Osteocyte (in vitro differentiated cells): ENCODE results near the gene CDX2. TPM values are rescaled to one million over a fixed set of nuclear protein-coding genes. Genes with fewer than 3 reads are reported as not detected.

Experiments
- DNase-seq: peaks from one replicate; pipeline ENCODE4 v3.0.0; 2021; ENCODE audit warnings: mixed read lengths; ENCODE audit not compliant: unreplicated experiment; ENCODE audit errors: extremely low spot score
- H3K27ac Mint-ChIP-seq: one replicate; pipeline ENCODE4 v1.8.0; 2021; ENCODE audit warnings: mild to moderate bottlenecking, mixed read lengths; ENCODE audit not compliant: unreplicated experiment
- H3K27me3 Mint-ChIP-seq: one replicate; pipeline ENCODE4 v1.8.0; 2021; ENCODE audit warnings: mixed read lengths; ENCODE audit not compliant: unreplicated experiment
- H3K36me3 Mint-ChIP-seq: one replicate; pipeline ENCODE4 v1.8.0; 2021; ENCODE audit warnings: mixed read lengths; ENCODE audit not compliant: unreplicated experiment
- H3K4me1 Mint-ChIP-seq: one replicate; pipeline ENCODE4 v1.8.0; 2021; ENCODE audit warnings: mixed read lengths; ENCODE audit not compliant: unreplicated experiment
- H3K4me3 Mint-ChIP-seq: one replicate; pipeline ENCODE4 v1.8.0; 2021; ENCODE audit warnings: mild to moderate bottlenecking, moderate library complexity, mixed read lengths; ENCODE audit not compliant: unreplicated experiment
- H3K9me3 Mint-ChIP-seq: one replicate; pipeline ENCODE4 v1.8.0; 2021; ENCODE audit warnings: mixed read lengths; ENCODE audit not compliant: unreplicated experiment
- total RNA-seq: library from RNA; stranded (reverse); gene quantifications from 2 replicates; pipeline ENCODE4 v1.2.1, GENCODE V29; 2021
- TF ChIP-seq, protein P1 (sequence below): fragments of 200-600 bp; sonication (generic); IDR thresholded peaks from 2 replicates; pipeline ENCODE4 v1.5.0; 2021; ENCODE audit warnings: antibody characterized with exemption, mild to moderate bottlenecking, moderate library complexity

CDX2 gene
- total RNA-seq, 1 donor from 2014 or later, result not detected

DNA sequence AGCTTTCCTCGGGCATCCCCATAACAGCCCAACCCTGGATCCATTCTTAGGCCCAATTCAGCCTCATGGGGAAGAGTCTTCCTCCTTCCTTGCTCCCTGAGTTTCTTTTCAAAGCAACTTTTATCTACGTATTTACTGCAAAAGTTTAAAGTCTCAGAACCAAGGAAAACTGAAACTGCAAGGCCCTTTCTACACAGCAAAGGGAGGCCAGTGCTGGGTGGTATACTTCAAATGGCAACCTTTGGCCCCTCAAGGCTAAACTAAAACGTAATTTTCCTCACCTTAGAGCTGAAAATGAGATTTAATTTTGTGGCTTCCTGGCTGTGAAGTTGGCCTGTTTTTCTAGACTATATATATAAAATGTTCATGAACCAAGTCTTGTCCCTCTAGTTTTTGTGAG, 5.6 kb downstream of the CDX2 start:
- no peaks in the 10 kb centered on the region for H3K36me3 Mint-ChIP-seq
- TF ChIP-seq, protein P1, sequence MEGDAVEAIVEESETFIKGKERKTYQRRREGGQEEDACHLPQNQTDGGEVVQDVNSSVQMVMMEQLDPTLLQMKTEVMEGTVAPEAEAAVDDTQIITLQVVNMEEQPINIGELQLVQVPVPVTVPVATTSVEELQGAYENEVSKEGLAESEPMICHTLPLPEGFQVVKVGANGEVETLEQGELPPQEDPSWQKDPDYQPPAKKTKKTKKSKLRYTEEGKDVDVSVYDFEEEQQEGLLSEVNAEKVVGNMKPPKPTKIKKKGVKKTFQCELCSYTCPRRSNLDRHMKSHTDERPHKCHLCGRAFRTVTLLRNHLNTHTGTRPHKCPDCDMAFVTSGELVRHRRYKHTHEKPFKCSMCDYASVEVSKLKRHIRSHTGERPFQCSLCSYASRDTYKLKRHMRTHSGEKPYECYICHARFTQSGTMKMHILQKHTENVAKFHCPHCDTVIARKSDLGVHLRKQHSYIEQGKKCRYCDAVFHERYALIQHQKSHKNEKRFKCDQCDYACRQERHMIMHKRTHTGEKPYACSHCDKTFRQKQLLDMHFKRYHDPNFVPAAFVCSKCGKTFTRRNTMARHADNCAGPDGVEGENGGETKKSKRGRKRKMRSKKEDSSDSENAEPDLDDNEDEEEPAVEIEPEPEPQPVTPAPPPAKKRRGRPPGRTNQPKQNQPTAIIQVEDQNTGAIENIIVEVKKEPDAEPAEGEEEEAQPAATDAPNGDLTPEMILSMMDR, result no peak
- no peak overlapping the region for H3K27ac Mint-ChIP-seq
- H3K27me3 Mint-ChIP-seq, result peaks cover 88% of the 10 kb centered on the region
- DNase-seq, result no peak
- peaks cover 24% of the 10 kb centered on the region for H3K4me1 Mint-ChIP-seq
- no peak overlapping the region for H3K4me3 Mint-ChIP-seq
- H3K9me3 Mint-ChIP-seq, result no peaks in the 10 kb centered on the region

DNA sequence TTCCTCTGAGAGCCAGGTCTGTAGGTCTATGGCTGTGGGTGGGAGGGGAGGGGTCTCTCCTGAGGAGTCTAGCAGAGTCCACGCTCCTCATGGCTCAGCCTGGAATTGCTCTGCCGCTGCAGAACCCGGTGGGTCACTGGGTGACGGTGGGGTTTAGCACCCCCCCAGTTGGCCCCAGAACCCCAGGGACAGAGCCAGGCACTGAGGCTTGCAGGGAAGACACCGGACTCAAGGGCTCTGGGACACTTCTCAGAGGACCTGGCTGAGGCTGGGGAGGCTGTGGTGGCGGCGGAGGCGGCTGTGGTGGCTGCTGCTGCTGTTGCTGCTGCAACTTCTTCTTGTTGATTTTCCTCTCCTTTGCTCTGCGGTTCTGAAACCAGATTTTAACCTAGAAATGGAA, 6.1 kb downstream of the CDX2 start:
- Mint-ChIP-seq H3K4me3 (no peak overlapping the region), H3K36me3 (no peaks in the 10 kb centered on the region), H3K27ac (no peak overlapping the region), H3K9me3 (no peaks in the 10 kb centered on the region), H3K4me1 (peaks cover 23% of the 10 kb centered on the region), H3K27me3 (peaks cover 90% of the 10 kb centered on the region)
- peak; percentile 59 for DNase-seq
- TF ChIP-seq, protein P1, result no peak

DNA sequence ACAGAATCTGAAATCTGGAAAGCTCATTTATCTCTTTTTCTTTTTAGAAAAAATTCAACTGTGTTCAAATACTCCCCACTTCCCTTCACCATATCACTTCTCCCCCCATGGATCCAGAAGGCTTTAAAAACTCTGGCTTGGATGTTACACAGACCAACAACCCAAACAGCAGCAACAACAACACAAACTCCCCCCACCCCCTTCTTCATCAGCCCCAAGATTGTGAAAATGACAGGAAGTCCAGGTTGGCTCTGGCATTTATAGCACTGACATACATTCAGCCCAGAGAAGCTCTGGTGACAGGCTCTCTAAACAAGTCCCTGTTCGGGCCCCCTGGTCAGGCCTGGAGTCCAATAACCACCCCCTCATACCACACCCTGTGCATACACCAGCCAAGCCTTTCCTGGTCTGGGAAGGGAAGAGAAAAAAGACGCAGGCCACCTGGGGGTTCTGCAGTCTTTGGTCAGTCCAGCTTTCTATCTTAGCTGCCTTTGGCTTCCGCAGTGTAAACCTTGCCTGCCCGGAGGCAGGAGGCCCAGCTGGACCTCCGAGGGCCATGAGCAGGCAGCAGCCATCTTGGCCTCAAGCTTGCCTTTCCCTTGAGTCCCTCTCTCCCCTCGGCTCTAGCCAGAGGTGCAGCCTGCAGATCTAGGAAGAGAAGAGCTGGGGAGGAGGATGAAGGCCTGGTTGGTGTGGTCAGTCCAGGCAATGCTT, 6.8 kb downstream of the CDX2 start:
- Mint-ChIP-seq H3K27me3 (peaks cover 88% of the 10 kb centered on the region), H3K36me3 (no peaks in the 10 kb centered on the region), H3K4me3 (no peak overlapping the region), H3K9me3 (no peaks in the 10 kb centered on the region), H3K4me1 (peaks cover 17% of the 10 kb centered on the region), H3K27ac (no peak overlapping the region)
- TF ChIP-seq, protein P1, result no peak
- DNase-seq, result peak; percentile 53

DNA sequence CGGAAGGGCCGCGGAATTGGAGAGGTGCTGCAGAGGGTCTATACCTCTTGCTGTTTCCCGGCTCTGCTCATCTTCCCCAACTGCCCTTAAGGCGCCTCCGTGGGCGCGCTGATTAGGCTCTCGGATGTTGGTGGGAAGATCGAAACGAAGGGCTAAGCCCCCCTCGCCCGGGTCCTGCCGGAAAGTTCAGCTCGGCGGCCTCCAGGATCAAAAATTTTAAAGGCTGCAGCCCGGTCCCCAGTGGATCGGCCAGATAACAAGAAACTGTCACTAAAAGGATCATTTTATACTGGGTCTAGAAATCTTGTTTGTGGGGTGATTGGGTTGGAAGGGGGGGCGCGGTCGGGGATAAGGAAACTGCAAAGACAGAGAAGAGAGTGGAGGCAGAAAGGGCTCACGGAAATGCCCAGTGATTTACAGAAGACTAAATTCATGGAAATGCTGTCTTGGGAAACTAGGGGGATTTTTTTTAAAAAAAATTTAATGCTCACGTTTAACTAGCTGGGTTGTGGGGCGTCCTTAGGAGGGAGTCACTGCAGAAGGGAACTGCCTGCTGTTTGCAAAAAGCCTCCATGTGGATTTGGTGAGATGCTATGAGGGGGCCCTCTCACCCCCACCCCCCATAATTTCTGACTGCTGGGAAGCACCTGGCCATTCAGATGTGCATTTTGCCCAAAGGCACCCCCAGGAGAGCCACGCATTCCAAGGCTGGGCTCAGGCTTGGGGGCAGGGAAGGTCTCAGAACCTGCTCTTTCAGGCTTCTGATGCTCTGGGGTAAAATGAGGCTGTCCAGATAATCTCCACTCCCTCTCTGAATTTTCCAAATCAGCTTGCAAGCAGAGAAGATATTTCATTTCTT, 7.7 kb downstream of the CDX2 start:
- DNase-seq, result no peak
- Mint-ChIP-seq H3K4me1 (peaks cover 16% of the 10 kb centered on the region), H3K4me3 (no peak overlapping the region), H3K27me3 (peaks cover 89% of the 10 kb centered on the region), H3K36me3 (no peaks in the 10 kb centered on the region), H3K9me3 (no peaks in the 10 kb centered on the region), H3K27ac (no peak overlapping the region)
- TF ChIP-seq, protein P1, result no peak
